GM21576 (cell line): ENCODE measurements around the gene HTR6.

ENCODE experiments used
- ATAC-seq: cut with Tn5 transposase; IDR thresholded peaks from one replicate; pipeline ENCODE4 v1.9.1; 2021; ENCODE audit warnings: mild to moderate bottlenecking, moderate library complexity; ENCODE audit not compliant: unreplicated experiment

HTR6 gene

DNA sequence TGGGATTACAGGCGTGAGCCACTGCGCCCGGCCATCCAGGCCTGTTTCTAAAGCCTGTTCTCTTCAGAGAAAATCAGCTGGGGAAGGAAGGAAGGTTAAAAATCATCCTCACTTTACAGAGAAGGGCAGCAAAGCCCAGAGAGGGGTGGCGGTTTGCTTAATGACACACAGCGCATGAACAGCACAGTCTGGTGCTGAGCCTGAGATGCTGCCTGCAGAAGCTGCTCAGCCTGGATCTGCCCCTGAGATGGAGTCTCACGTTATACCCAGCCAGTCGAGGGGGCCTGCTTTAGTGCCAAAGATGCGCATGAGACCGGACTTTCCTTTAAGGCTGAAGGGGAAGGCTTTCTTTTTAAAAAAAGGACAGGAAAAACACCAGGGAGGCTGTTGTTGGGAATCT is 21.3 kb downstream of the HTR6 start:
- ATAC-seq = no peak

DNA sequence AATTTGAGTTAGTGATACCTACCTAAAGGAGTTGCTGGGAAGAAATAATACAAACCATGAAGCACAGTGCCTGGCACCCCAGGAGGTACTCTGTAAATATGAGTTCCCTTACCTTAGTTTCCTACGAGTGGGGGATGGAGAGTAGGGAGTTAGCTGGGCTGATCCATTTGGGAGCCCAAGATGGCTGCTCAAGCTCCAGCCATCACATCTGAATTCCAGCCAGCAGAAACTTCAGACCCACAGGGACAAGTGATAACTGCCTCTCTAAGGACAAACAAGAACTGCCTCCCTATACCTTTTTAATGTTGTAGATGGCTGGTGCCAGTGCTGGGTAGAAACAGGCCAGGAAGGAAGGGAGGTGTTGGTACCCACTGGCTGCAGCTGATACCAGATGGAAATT is 22.7 kb downstream of the HTR6 start:
- ATAC-seq = no peak

DNA sequence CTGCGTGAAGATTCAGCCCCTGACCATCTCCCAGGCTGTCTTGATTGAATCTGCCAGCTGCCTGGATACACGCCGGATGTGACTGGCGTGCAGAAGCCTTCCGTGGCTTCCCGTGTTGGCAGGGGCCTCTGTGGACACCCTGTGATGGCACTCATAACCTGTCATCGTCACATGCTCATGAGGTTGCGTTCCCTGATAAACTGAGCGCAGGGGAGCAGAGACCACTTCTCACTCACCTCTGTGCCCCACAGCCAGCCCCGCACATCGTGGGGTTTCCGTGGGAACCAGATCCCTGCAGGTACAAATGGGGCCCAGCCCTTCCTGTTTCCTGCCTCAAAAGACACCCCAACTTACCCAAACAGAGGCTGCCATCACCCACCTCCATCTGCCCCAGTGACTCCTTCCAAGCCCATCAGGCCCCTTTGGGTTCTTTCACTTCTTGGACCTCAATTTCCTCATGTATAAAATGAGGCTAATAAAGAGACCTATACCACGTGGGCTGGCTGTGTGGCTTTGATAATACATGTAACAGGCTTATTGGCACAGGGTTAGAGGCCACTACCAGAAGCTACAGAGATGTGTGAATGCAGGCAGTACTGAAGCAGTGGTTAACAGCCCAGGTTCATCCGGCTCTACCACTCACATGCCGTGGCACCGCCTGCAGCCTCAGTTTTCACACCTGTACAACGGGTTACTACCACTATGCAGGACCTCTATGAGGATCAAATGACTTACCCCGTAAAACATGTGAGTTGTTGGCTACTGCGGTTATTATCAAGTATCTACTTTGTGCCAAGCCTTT is 23.6 kb downstream of the HTR6 start:
- ATAC-seq = no peak

DNA sequence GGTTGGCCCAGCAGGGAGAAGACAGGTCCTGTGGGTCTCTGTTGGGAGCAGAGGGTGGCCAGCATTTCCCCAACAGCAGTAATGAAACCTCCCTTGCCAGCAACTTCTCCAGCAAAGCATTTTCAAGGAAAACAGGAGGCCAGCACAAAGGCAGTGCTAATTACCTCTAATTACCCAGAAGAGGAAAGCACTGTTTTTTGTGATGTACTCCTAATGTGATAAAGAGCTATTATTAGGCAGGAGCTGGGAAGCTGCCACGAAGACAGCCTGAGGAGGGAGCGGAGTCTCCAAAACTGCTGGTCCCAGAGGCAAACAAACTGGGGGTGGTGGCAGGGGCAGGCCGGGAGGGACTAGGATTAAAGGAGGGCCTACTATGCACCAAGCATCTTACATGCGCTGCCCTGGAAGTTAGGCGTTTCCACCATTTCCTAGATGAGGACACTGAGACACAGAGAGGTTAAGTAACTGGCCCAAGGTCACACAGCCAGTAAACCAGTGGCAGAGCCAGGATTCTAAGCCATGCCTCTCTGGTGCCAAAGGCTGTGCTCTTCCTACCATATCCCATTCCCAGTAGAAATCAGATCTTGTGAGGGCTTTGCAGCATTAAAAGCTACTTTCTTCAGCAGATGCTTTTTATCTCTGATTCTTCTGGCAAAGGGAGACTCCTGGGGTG is 24.5 kb downstream of the HTR6 start:
- no peak for ATAC-seq

DNA sequence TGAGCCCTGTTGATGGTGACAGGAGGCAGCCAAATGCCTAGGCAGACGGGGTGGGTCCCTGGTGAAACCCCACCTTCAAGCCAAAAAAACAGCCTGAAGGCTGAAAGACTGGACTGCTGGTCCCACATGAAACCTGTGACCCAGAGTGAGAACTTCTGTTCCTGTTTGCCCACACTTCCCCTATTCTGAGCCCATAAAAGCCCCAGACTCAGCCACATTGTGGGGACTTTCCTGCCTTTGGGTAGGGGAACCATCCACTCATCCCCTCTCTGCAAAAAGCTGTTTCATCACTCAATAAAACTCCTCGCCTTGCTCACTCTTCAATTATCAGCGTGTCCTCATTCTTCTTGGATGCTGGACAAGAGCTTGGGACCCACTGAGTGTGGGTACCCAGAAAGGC is 25.2 kb downstream of the HTR6 start:
- ATAC-seq = no peak

DNA sequence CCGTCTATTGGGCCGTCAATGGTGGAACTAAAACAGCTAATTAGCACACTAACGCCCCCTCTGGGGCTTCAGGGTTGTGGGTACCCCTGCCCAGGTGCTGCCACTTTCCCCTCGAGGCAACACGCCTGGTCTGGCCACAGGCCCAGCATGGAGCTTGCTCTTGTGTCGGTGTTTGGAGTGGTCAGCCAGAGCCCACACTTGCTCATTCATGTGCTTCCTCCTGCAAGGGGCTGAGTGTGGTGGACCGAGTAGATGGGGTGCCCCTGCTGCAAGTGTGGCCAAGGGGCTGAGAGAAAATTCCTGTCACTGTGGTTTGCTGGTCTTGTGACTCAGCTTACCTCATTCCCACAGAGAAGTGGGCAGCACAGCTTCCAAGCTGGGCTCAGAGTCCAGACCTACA is 25.7 kb downstream of the HTR6 start:
- ATAC-seq = no peak

DNA sequence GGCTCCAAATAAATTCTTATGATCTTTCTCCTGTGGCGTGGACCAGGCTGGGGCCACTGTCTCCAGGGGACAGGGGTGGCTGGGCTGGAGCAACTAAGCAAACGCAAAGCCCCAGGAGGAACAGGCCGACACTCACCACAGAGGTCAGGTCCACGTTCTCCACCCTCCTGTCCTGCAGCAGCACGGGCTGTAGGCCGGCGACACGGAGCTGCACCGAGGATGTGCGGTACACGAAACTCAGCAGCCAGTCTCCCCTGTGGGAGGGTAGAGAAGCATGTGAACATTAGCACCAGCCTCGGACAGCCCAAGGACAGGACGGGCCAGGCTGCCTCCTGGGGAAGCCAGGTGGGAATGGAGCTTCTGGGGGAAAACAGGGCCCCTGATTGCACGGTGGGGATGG is 29.6 kb downstream of the HTR6 start:
- no peak for ATAC-seq

DNA sequence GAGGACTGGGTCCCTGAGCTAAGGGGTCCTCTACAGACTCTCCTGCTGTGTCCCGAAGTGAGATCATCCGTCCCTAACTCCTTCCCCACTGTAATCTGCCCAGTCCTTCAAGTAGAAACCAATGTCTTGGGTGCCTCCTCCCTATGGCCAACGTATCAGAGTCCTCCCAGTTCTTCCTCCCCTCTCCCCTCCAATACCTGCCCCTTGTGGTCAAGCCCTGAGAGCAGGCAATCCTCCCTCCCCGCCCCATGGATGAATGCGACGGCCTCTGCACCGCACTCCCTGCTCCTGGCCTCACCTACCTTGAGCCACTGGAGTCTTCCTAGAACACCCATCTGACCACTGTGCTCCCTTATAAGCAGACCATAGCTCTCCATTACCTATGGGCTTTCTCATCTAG is 31.1 kb downstream of the HTR6 start:
- no peak for ATAC-seq

DNA sequence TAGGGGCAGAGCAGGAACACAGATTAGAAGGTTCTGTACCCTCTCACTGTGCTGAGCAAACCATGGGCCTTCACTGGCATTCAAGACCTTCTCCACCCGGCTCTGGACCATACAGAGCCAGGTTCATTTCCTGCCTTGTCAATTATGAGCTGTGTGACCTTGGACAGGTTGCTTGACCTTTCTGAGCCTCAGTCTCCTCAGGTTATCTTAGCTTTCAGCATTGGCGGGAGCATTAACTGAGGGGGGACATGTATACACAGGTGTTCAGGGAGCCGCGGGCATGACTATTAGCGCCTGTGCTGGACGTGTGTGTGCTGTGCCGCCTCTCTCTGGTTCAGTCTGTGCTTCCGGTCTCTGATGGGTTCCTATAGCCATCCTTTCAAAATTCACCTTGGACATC is 32.1 kb downstream of the HTR6 start:
- ATAC-seq = no peak

DNA sequence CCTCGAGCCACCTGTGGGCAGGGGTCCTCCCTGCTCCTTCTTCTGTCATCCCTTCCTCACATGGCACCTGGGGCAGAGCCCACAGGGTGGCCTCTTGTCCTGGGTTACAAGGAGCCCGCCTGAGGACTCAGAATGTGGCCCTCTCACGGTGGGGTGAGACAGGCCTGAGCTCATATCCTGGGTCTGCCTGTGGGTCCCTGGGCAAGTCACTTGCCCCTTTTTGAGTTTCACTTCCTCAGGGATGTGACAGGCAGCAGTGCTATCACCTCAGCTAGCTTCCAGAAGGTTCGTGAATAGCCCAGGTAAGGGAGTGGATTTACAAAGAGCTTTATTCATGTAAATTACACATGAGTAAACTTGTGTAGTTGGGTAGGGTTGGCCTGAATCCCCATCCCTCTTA is 33.5 kb downstream of the HTR6 start:
- no peak for ATAC-seq

DNA sequence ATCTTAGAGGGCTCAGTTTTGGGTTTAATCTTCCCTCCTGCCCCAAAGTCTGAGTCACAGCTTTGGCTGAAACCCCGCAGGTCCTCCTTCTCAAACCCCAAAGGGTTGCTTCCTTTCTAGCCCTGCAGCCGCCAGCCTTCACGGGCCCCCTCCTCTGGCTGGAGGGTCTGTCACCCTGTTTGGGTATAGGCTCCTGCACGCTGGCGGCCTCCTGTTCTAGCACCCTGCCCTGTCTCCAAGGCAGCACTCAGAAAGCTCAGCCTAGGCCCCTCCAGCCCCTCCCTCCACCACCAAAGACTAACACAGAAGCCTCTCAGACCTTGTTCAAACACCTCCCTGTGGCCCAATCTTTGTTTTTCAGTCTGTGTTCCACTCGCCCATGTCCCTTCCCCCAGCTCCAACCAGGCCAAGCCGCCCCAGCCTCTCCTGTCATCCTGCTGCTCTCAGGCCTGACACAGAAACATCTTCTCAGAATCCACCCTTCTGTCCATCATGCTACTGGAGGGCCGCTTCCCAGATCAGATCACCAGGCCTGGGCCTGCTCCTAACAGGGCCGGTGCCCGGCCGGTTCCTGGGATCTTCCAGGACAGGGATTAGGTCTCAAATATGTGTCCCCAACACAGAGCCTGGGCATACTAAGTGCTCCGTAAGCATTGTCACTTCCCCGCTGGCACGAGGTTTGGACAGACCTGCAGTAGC is 35.6 kb downstream of the HTR6 start:
- no peak for ATAC-seq

DNA sequence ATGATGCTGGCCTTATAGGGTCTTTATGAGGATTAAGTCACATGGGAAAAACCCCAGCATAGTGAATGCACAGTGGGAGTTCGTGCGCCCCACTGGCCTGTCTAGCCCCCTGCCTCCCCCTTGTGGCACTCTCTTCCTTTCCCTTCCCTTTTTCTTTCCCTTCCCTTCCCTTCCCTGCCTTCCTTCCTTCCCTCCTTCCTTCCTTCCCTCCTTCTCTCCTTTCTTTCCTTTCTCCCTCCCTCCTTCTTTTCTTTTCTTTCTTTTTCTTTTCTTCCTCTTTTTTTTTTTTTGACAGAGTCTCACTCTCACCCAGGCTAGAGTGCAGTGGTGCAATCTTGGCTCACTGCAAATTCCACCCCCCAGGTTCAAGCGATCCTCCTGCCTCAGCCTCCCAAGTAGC is 38.6 kb downstream of the HTR6 start:
- ATAC-seq = no peak

DNA sequence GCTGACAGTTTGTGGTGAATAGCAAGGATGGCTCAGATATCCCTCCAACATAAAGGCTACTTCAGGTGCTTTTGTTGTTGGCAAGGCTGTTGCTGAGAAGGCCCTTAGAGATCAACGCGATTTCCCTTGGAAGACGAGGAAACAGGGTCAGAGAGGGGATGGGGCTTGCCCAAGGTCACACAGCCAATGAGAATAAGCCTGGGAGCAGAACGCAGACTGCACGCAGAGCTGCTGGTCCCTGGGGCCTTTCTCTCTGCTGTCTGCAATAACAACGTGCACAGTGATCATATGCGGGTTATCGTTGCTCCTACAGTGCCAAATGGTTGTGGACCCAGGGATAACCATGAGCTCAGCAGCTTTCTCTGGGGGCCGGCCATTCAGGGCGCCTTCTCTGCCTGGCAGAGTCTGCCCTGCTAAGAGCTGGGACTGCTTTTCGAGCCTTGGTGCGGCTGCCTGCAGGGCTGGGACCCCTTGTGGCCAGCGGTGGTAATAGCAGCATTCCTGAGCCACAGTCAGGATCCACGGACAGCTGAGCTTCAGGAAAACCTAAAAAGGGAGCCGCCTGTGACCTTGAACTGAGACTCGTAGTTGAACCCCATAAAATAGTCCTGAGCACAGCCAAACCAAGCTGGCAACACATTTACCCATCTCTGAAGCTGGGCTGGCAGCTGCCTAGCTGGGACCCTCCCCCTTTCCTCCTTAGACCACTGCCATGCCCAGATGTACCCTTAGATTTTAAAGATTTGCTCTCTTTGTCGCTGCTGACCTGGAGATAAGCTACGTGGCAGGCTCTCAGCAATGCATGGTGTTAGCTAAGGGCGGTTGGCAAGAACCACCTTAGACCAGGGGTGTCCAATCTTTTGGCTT is 39.8 kb downstream of the HTR6 start:
- ATAC-seq = no peak

DNA sequence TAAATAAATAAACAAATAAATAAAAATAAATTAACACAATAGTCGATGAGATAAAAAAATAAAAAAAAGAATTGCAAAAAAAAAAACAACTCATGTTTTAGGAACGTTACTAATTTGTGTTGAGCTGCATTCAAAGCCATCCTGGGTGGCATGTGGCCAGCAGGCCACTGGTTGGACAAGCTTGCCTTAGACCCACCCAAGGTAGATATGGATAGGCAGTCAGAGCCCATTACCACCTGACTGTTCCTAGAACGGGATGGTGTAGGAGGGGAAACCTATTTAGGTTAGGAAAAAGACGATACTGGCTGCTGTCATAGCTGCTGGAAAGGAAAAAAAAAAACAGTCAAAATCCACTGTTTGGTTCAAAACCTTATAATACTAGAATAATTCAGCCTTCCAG is 40.8 kb downstream of the HTR6 start:
- ATAC-seq = no peak

DNA sequence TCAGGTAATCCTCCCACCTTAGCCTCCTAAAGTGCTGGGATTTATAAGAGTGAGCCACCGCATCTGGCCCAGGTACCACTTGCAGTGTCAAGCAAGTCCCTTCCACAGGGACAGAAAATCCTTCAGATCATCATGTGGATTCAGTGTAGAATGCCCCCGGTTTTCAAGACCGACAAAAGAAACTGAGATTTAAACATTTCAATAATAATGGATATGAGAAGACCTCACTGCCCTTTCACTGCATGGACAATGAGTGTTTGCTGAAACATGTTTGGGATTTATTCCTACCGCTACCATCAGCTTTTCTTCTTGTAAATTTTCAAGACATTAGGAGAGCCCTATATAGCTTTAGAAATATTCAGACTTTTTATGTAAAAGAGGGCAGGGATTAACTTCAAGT is 41.5 kb downstream of the HTR6 start:
- ATAC-seq = no peak

DNA sequence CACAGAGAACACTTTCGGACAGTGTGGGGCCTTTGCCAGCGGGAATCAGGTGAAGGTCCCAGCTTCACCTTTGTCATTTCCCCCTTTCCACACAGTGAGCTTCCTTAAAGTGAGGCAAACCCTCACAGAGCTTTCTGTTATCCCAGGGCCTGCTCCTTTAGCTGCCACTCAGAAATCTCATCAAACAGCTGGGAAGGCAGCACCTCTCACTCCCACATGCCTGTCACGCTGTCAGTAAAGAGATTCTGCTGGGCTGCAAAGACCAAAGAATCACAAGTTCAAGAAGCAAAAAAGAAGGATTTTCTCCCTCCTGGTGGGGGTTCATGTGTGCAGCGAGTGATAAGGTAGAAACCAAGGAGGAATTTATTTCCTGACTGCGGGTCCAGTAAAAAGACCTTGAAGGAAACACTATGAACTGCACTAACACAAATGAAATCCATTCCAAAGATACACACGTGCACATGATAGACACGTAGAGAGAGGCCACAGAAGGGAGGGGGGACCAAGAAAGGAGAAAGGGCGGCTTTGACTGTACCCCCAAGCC is 44.0 kb downstream of the HTR6 start:
- ATAC-seq = no peak

DNA sequence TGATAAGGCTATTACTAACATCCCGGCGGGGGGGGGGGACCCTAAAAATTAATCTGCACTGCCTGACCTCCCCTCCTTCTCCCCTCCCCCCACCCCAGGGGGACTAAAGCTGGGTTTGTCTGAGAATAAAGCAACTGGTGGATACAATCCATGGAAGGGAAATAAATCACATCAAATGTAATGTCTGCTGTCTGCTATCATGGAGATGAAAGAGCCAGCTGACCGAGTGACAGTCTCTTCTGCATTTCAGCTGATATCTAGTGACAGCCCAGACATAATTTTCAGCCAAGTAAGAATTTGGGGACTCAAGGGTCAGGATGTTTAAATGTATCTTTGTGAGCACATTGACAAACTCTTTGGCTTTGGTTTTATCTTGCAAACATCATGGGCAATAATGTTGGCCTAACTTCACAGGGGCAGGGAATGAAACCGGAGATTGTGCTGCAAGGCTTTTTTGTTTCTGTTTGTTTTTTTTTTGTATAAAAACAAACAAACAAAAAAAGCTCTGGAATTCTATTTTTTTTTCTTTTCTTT is 44.7 kb downstream of the HTR6 start:
- ATAC-seq = no peak

DNA sequence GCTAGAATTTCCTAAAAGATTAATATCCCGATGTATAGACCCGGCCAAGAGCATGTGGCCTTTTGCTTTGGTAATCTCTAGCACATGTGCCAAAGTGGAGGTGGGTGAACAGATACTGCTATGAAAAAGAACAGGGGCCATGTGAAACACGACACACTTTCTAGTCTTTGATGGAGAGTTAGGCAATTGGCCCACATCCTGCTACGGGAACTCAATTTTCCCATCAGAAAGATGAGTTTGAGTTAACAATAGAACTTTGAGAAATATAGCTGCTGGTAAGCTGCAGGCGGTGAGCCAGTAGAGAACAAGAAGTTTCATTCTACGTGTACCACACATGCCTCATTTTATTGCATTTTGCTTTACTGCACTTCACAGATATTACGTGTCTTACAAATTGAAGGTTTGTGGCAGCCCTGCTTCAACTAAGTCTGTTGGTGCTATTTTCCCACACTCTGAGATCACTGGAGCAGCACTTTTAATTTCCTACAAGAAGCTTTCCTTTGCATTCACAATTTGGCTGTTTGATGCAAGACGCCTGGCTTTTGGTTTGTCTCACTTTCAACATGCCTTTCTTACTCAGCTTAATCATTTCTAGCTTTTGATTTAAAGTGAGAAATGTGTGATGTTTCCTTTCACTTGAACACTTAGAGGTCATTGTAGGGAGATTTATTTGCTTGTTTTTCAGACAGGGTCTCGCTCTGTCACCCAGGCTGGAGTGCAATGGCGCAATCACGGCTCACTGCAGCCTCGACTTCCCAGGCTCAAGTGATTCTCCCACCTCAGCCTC is 46.3 kb downstream of the HTR6 start:
- no peak for ATAC-seq

DNA sequence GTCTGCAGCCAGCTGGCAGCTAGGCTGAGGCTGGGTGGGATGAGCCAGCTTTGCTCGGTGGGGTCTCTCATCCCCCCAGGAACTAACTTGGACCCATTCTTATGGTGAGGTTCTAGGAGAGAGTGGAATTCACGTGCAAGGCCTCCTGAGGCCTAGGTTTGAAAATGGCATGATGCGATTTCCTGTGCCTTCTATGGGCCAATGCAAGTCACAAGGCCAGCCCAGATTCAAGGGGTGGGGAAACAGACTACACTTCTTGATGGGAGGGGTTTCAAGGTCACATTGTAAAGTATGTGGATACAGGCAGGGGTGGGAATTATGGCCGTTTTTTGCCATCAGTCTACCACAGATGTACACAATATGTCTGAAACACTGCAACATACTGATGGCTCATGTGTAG is 48.3 kb downstream of the HTR6 start:
- no peak for ATAC-seq
